ENCODE results near the gene CBR1.

Gene CBR1

DNA sequence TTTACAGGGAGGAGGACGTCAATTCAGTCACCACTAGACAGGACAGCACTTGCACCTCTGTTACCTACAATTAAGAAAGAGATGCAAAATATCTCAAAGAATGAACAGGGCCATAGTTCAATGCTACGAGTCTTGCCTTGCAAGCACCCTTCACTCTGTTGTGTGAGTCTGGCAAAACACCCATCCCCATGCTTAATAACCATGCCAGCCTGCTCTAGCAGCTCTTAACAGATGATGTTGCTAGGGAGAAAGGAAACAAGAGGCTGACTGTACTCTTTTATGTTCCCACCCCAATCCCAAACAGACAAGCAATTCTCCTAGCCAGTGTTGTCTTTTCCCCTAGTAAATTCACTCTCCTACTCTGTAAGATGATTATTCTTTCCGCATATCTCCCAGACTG, 5.3 kb downstream of the CBR1 start:
- no peak for TF ChIP-seq EZH2phosphoT487 (conservative IDR thresholded peaks at IDR 0.05; ENCODE audit: low read length)
- no peak overlapping the region for H3K9ac ChIP-seq (ENCODE audit: low read length)
- H3F3A ChIP-seq (ENCODE audit: insufficient read depth) = no peaks in the 10 kb centered on the region
- H3K27ac ChIP-seq (ENCODE audit: low read depth, low read length) = no peak overlapping the region
- no peaks in the 10 kb centered on the region for H4K20me1 ChIP-seq (ENCODE audit: low read depth, low read length)
- no peak overlapping the region for H3K4me3 ChIP-seq (ENCODE audit: insufficient read depth, low read length, poor library complexity, severe bottlenecking)
- H3K79me2 ChIP-seq (ENCODE audit: insufficient read depth, low read length) = no peaks in the 10 kb centered on the region
- no peaks in the 10 kb centered on the region for H3K27me3 ChIP-seq (ENCODE audit: low read length)
- H3K9me2 ChIP-seq (replicated peaks; ENCODE audit: insufficient read depth, low read length) = no peaks in the 10 kb centered on the region
- H3K4me2 ChIP-seq (ENCODE audit: low read depth, low read length, poor library complexity, severe bottlenecking) = no peak overlapping the region
- H3K36me3 ChIP-seq (ENCODE audit: low read length) = no peaks in the 10 kb centered on the region
- no peak overlapping the region for H2AFZ ChIP-seq (ENCODE audit: low read depth, low read length, severe bottlenecking)
- no peaks in the 10 kb centered on the region for H3K9me3 ChIP-seq (ENCODE audit: insufficient read depth, low read length)

DNA sequence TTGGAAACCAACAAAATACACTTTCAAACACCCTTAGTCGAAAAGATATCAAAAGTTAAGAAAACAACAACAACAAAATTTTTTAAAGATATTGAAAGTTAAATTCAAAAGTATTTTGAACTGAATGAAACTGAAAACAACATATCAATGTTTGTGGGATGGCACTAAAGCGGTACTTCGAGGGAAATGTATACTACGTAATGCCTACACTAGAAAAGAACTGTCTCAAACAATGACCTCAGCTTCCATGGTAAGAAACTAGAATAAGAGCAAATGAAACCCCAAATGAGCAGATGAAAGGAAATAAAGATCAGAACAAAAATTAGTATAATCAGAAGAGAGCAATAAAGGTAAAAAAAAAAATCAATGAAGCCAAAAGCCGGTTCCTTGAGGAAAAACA, 6.1 kb downstream of the CBR1 start:
- no peaks in the 10 kb centered on the region for H3K9me3 ChIP-seq (ENCODE audit: insufficient read depth, low read length)
- TF ChIP-seq, protein P1, sequence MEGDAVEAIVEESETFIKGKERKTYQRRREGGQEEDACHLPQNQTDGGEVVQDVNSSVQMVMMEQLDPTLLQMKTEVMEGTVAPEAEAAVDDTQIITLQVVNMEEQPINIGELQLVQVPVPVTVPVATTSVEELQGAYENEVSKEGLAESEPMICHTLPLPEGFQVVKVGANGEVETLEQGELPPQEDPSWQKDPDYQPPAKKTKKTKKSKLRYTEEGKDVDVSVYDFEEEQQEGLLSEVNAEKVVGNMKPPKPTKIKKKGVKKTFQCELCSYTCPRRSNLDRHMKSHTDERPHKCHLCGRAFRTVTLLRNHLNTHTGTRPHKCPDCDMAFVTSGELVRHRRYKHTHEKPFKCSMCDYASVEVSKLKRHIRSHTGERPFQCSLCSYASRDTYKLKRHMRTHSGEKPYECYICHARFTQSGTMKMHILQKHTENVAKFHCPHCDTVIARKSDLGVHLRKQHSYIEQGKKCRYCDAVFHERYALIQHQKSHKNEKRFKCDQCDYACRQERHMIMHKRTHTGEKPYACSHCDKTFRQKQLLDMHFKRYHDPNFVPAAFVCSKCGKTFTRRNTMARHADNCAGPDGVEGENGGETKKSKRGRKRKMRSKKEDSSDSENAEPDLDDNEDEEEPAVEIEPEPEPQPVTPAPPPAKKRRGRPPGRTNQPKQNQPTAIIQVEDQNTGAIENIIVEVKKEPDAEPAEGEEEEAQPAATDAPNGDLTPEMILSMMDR (IDR thresholded peaks at IDR 0.05; ENCODE audit: insufficient read depth, low read length, poor library complexity, severe bottlenecking) = no peak
- TF ChIP-seq EZH2phosphoT487 (conservative IDR thresholded peaks at IDR 0.05; ENCODE audit: low read length) = no peak
- H3K79me2 ChIP-seq (ENCODE audit: insufficient read depth, low read length) = no peaks in the 10 kb centered on the region
- H3K4me2 ChIP-seq (ENCODE audit: low read depth, low read length, poor library complexity, severe bottlenecking) = no peak overlapping the region
- H3K4me3 ChIP-seq (ENCODE audit: insufficient read depth, low read length, poor library complexity, severe bottlenecking) = no peak overlapping the region
- no peak overlapping the region for H2AFZ ChIP-seq (ENCODE audit: low read depth, low read length, severe bottlenecking)
- no peak overlapping the region for H3K9ac ChIP-seq (ENCODE audit: low read length)
- H3K36me3 ChIP-seq (ENCODE audit: low read length) = no peaks in the 10 kb centered on the region
- no peaks in the 10 kb centered on the region for H3F3A ChIP-seq (ENCODE audit: insufficient read depth)
- H3K27me3 ChIP-seq (ENCODE audit: low read length) = no peaks in the 10 kb centered on the region
- H3K27ac ChIP-seq (ENCODE audit: low read depth, low read length) = no peak overlapping the region
- H3K9me2 ChIP-seq (replicated peaks; ENCODE audit: insufficient read depth, low read length) = no peaks in the 10 kb centered on the region
- H4K20me1 ChIP-seq (ENCODE audit: low read depth, low read length) = no peaks in the 10 kb centered on the region

DNA sequence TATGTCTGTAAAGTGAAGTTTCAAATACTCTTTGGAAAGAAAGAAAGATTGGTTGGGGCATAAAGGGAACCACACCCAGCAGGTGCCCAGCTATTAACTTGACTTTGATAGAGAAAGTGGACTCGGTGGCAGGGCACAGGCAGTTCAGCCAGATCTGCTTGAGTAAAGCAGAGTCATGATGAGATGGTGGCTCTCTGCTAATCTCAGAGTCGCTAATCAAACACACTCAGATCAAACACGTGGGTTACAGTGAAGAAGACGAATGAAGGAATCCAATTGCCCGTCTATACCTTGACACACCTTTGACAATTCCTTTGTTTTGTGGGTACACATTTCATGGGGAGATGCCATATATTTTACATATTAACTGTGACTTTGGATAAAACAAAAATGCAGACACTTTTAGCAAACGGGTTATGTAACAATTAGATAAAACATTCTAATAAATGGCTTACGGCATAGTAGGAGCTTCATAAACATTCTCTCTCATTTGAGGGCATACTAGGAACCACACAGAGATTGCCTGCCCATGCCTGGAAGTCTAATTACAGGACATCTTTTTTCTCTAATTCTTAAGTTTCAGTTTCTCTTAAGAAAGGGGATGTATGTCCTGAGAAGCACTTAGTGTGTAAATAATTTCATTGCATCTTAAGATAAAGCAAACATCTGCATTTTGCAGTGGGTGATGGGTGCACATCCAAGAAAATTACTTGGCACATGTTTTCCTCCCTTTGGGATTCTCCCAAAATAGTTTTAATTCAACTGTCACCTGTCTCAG, 7.2 kb downstream of the CBR1 start:
- Histone ChIP-seq H3K9me3 (ENCODE audit: insufficient read depth, low read length) (no peaks in the 10 kb centered on the region), H4K20me1 (ENCODE audit: low read depth, low read length) (no peaks in the 10 kb centered on the region), H3K4me2 (ENCODE audit: low read depth, low read length, poor library complexity, severe bottlenecking) (no peak overlapping the region), H2AFZ (ENCODE audit: low read depth, low read length, severe bottlenecking) (no peak overlapping the region), H3K27me3 (ENCODE audit: low read length) (no peaks in the 10 kb centered on the region), H3K4me3 (ENCODE audit: insufficient read depth, low read length, poor library complexity, severe bottlenecking) (no peak overlapping the region), H3K36me3 (ENCODE audit: low read length) (no peaks in the 10 kb centered on the region), H3K27ac (ENCODE audit: low read depth, low read length) (no peak overlapping the region), H3F3A (ENCODE audit: insufficient read depth) (no peaks in the 10 kb centered on the region), H3K9ac (ENCODE audit: low read length) (no peak overlapping the region), H3K79me2 (ENCODE audit: insufficient read depth, low read length) (no peaks in the 10 kb centered on the region), H3K9me2 (replicated peaks; ENCODE audit: insufficient read depth, low read length) (no peaks in the 10 kb centered on the region)
- no peak for TF ChIP-seq EZH2phosphoT487 (conservative IDR thresholded peaks at IDR 0.05; ENCODE audit: low read length)
- TF ChIP-seq, protein P1 (IDR thresholded peaks at IDR 0.05; ENCODE audit: insufficient read depth, low read length, poor library complexity, severe bottlenecking) = no peak

DNA sequence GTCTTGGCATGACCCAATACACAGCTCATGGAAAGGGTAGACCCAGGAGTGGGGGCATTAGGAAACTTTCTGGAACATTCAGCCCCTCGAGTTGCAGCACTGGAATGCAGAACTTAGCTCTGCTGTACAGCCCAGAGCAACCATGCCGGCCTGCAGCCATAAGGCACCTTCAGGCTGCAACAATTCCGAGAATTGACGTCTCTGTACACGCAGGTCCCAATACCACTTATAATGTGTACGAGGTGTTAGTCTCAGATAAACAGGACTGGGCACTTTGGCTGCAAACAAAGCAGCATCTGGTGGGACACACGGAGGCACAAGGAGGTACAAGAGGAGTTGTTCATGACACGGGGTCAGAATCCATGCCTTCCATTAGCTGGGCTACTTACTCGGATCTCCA, 7.9 kb downstream of the CBR1 start:
- H2AFZ ChIP-seq (ENCODE audit: low read depth, low read length, severe bottlenecking) = no peak overlapping the region
- TF ChIP-seq EZH2phosphoT487 (conservative IDR thresholded peaks at IDR 0.05; ENCODE audit: low read length) = no peak
- TF ChIP-seq, protein P1 (IDR thresholded peaks at IDR 0.05; ENCODE audit: insufficient read depth, low read length, poor library complexity, severe bottlenecking) = no peak
- no peaks in the 10 kb centered on the region for H3K36me3 ChIP-seq (ENCODE audit: low read length)
- no peak overlapping the region for H3K4me2 ChIP-seq (ENCODE audit: low read depth, low read length, poor library complexity, severe bottlenecking)
- H3K9ac ChIP-seq (ENCODE audit: low read length) = no peak overlapping the region
- H3F3A ChIP-seq (ENCODE audit: insufficient read depth) = no peaks in the 10 kb centered on the region
- H3K4me3 ChIP-seq (ENCODE audit: insufficient read depth, low read length, poor library complexity, severe bottlenecking) = no peak overlapping the region
- no peaks in the 10 kb centered on the region for H3K79me2 ChIP-seq (ENCODE audit: insufficient read depth, low read length)
- no peaks in the 10 kb centered on the region for H3K9me2 ChIP-seq (replicated peaks; ENCODE audit: insufficient read depth, low read length)
- H4K20me1 ChIP-seq (ENCODE audit: low read depth, low read length) = no peaks in the 10 kb centered on the region
- no peaks in the 10 kb centered on the region for H3K27me3 ChIP-seq (ENCODE audit: low read length)
- no peak overlapping the region for H3K27ac ChIP-seq (ENCODE audit: low read depth, low read length)
- no peaks in the 10 kb centered on the region for H3K9me3 ChIP-seq (ENCODE audit: insufficient read depth, low read length)

Data from SU-DHL-6 (cell line).